A673 (cell line): ENCODE measurements around the gene PRXL2A.

Source experiments
- EZH2 ChIP-seq: fragments of 200-600 bp; sonication (generic); IDR thresholded peaks from 2 replicates; pipeline ENCODE4 v1.6.1; 2017; ENCODE audit warnings: borderline replicate concordance, low read depth, mild to moderate bottlenecking, mixed read lengths, antibody characterized with exemption, low read length; ENCODE audit not compliant: poor library complexity, severe bottlenecking
- TF ChIP-seq, protein P1 (sequence below): fragments of 300-800, 200-600 bp; sonication (generic); conservative IDR thresholded peaks from 2 replicates; pipeline ENCODE4 v1.5.1; 2017; ENCODE audit warnings: low read depth, mild to moderate bottlenecking, antibody characterized with exemption, low read length, moderate library complexity, mixed read lengths

DNA sequence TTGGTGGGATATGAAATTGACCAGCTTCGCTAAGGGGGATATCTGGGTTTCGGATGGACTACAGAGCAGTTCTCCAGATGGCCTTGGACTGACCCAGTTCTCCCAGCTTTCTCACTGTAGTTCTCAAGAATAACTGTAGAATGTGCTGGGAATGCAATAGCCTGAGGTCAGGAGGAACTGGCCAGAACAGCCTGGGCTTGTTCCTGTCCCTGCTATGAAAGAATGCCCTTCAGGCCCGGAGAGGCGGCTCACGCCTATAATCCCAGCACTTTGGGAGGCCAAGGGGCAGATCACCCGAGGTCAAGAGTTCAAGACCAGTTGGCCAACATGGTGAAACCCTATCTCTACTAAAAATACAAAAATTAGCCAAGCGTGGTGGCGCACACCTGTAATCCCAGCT is 33.5 kb downstream of the PRXL2A start:
- TF ChIP-seq, protein P1, sequence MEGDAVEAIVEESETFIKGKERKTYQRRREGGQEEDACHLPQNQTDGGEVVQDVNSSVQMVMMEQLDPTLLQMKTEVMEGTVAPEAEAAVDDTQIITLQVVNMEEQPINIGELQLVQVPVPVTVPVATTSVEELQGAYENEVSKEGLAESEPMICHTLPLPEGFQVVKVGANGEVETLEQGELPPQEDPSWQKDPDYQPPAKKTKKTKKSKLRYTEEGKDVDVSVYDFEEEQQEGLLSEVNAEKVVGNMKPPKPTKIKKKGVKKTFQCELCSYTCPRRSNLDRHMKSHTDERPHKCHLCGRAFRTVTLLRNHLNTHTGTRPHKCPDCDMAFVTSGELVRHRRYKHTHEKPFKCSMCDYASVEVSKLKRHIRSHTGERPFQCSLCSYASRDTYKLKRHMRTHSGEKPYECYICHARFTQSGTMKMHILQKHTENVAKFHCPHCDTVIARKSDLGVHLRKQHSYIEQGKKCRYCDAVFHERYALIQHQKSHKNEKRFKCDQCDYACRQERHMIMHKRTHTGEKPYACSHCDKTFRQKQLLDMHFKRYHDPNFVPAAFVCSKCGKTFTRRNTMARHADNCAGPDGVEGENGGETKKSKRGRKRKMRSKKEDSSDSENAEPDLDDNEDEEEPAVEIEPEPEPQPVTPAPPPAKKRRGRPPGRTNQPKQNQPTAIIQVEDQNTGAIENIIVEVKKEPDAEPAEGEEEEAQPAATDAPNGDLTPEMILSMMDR, result no peak
- no peak for TF ChIP-seq EZH2
